ENCODE data around the gene PAQR7.
"Not testable (repeated sequence)": the region's sequence is repeated elsewhere in the genome, so short reads cannot be mapped to it uniquely, and the experiment has no call there.

The PAQR7 gene

DNA sequence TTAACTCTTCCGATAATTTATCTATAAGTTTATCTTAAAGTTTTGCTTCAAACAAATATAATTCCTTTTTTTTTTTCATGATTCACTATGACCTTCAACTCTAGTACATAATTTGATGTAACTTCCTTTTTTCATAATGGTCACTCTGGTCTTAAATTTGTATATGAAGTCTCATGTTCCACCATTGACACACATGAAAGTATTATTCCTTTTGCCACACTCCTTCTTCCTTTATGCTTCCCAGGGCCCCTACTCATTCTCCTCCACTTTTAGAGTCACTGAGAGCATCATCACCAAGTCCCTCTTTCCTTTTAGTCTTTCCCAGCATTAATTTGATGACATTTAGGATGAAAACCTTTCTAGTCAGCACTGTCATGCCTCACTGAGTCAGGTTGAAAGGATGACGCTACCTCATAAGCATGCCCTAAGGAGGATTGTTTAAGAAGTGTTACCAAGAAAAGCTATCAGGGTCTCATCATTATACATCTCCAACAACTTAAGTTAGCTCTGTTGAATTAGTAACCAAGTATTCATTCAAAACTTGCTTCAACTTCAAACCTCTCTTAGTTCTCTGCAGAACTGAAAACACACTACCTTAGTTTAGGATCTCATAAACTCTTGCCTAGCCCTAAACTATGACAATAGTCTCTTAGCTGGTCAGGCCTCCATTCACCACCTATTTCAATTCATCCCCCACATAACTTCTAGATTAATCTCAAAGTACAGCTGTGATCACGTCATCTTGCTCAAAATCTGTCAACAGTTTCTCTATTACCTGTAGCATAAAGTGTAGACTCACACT, 30.8 kb downstream of the PAQR7 start:
- Histone ChIP-seq H3K27me3 (ENCODE audit: insufficient read depth, low read length) (no peaks in the 10 kb centered on the region), H3K27ac (ENCODE audit: low read depth, low read length) (no peak overlapping the region), H3K4me1 (ENCODE audit: control insufficient read depth, insufficient read depth, low read length, unreplicated experiment) (peaks cover 15% of the 10 kb centered on the region), H3K4me3 (ENCODE audit: low read depth, low read length) (no peak overlapping the region), H3K79me2 (ENCODE audit: control insufficient read depth, insufficient read depth, low read length, unreplicated experiment) (peaks cover 10% of the 10 kb centered on the region), H2AFZ (ENCODE audit: low read length, unreplicated experiment) (no peak overlapping the region), H3K36me3 (ENCODE audit: insufficient read depth, low read length) (no peaks in the 10 kb centered on the region)

DNA sequence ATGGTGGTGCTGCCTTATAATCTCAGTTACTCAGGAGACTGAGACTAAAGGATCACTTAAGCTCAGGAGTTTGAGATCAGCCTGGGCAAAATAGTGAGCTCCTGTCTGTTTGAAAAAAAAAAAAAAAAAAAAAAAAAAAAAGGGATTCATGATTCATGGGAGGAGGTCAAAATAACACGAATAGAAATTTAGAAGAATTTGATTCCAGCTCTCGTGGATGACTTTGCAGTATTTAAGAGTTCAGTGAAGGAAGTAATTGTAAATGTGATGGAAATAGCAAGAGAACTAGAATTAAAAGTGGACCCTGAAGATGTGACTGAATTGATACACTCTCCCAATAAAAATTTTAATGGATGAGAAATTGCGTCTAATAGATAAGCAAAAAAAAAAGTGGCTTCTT, 32.0 kb downstream of the PAQR7 start:
- H2AFZ ChIP-seq (ENCODE audit: low read length, unreplicated experiment), result no peak overlapping the region
- peaks cover 7% of the 10 kb centered on the region for H3K4me1 ChIP-seq (ENCODE audit: control insufficient read depth, insufficient read depth, low read length, unreplicated experiment)
- no peaks in the 10 kb centered on the region for H3K27me3 ChIP-seq (ENCODE audit: insufficient read depth, low read length)
- H3K36me3 ChIP-seq (ENCODE audit: insufficient read depth, low read length), result no peaks in the 10 kb centered on the region
- H3K27ac ChIP-seq (ENCODE audit: low read depth, low read length), result no peak overlapping the region
- H3K79me2 ChIP-seq (ENCODE audit: control insufficient read depth, insufficient read depth, low read length, unreplicated experiment), result peaks cover 7% of the 10 kb centered on the region
- no peak overlapping the region for H3K4me3 ChIP-seq (ENCODE audit: low read depth, low read length)

DNA sequence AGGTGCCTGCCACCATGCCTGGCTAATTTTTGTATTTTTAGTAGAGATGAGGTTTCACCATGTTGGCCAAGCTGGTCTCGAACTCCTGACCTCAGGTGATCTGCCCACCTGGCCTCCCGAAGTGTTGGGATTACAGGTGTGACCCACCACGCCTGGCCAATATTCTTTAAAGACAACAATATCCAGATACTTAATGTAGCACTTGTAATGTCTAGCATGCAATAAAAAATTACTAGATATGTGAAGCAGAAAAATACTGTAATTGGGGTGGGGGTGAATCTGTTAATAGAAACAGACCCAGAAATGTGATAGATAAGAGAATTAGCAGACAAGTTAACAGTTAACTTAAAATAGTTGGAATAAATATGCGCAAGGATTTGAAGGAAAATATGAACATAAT, 35.7 kb downstream of the PAQR7 start:
- not testable (repeated sequence) for H3K27me3 ChIP-seq (ENCODE audit: insufficient read depth, low read length); H3K4me3 ChIP-seq (ENCODE audit: low read depth, low read length); H3K36me3 ChIP-seq (ENCODE audit: insufficient read depth, low read length); H3K4me1 ChIP-seq (ENCODE audit: control insufficient read depth, insufficient read depth, low read length, unreplicated experiment); H3K79me2 ChIP-seq (ENCODE audit: control insufficient read depth, insufficient read depth, low read length, unreplicated experiment); H3K27ac ChIP-seq (ENCODE audit: low read depth, low read length); H2AFZ ChIP-seq (ENCODE audit: low read length, unreplicated experiment)

DNA sequence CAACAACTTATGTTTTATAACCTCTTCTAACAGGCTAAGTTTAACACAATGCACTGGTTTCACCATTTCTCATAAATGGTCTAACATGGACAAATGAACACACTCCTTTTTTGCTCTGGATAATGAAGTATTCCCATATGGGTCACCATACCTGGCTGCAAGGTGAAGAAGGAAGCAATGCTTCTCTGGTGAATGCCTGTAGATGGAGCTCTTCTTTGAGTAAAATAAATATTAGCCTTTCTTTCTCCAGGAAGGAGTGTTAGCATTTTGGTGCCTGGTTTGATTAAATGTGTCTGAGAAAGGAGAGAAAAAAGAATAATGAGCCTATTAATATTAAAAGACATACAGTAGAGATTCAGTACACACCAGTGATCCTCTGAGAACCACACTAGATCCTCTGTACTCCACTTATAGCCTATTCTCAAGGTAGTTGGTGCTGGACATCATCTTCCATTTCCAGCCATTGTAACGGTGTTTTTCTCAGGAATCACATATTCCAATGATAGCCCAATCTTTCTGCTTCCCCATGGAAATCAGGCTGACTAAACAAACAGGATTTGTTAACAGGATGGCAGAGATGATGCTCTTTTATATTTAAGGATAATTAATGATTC, 38.1 kb downstream of the PAQR7 start:
- Histone ChIP-seq H3K4me3 (ENCODE audit: low read depth, low read length) (no peak overlapping the region), H3K79me2 (ENCODE audit: control insufficient read depth, insufficient read depth, low read length, unreplicated experiment) (peaks cover 2% of the 10 kb centered on the region), H2AFZ (ENCODE audit: low read length, unreplicated experiment) (no peak overlapping the region), H3K4me1 (ENCODE audit: control insufficient read depth, insufficient read depth, low read length, unreplicated experiment) (no peaks in the 10 kb centered on the region), H3K27ac (ENCODE audit: low read depth, low read length) (no peak overlapping the region), H3K36me3 (ENCODE audit: insufficient read depth, low read length) (peaks cover 11% of the 10 kb centered on the region), H3K27me3 (ENCODE audit: insufficient read depth, low read length) (no peaks in the 10 kb centered on the region)

DNA sequence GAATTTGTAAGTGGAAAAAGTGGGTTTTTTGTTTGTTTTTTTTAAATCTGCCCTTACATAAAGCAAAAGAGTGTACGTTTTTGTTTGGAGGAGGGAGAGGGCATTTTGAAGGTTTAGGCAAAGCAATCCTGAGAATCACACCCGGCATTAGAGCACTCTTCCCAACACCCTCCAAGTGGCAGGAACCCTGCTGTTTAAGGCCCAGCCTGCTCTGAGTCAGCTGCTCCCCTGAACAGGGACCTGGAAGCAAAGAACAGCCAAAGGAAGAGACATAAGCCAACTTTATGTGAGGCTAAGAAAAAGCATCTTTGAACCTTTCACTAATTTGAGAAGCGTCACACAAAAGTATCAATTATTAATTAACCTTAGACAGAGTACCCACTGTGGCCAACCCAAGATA, 38.8 kb downstream of the PAQR7 start:
- no peak overlapping the region for H3K4me3 ChIP-seq (ENCODE audit: low read depth, low read length)

DNA sequence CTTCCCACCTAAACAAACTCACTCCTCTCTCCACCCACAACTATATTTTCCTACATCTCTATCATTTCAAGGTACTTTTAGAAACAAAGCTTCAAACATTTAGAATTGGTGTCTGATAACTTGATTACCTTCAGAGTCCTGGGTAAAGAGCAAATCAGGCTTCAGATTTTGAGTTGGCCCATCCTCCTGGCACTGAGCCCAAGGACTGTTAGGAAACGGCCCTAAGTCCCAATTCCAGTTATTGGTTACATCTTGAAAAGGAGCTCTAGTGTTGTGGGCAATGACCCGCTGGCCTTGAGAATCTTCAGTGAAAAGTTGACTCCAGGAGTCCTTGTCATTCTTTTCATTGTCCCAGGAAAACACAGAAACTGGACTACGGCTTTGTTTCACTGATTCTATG, 40.6 kb downstream of the PAQR7 start:
- Histone ChIP-seq H2AFZ (ENCODE audit: low read length, unreplicated experiment) (no peak overlapping the region), H3K27ac (ENCODE audit: low read depth, low read length) (no peak overlapping the region), H3K4me1 (ENCODE audit: control insufficient read depth, insufficient read depth, low read length, unreplicated experiment) (no peaks in the 10 kb centered on the region), H3K4me3 (ENCODE audit: low read depth, low read length) (no peak overlapping the region), H3K27me3 (ENCODE audit: insufficient read depth, low read length) (no peaks in the 10 kb centered on the region), H3K79me2 (ENCODE audit: control insufficient read depth, insufficient read depth, low read length, unreplicated experiment) (no peaks in the 10 kb centered on the region), H3K36me3 (ENCODE audit: insufficient read depth, low read length) (peaks cover 32% of the 10 kb centered on the region)

More for the DNA sequence above, 38.8 kb downstream of the PAQR7 start:
- Histone ChIP-seq H3K27ac (ENCODE audit: low read depth, low read length) (no peak overlapping the region), H3K36me3 (ENCODE audit: insufficient read depth, low read length) (peaks cover 17% of the 10 kb centered on the region), H3K27me3 (ENCODE audit: insufficient read depth, low read length) (no peaks in the 10 kb centered on the region), H3K4me1 (ENCODE audit: control insufficient read depth, insufficient read depth, low read length, unreplicated experiment) (no peaks in the 10 kb centered on the region), H3K79me2 (ENCODE audit: control insufficient read depth, insufficient read depth, low read length, unreplicated experiment) (no peaks in the 10 kb centered on the region), H2AFZ (ENCODE audit: low read length, unreplicated experiment) (no peak overlapping the region)

DNA sequence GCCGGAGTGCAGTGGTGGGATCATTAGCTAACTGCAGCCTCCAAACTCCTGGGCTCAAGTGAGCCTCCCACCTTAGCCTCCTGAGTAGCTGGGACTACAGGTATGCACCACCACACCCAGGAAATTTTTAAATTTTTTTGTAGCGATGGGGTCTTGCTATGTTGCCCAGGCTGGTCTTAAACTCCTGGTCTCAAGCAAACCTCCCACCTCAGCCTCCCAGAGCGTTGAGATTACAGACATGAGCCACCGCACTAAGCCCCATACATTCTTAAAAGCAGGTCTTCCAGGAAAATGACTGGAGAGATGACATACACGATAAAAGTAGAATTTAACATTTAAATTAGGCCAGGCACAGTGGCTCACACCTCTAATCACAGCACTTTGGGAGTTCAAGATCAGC, 42.4 kb downstream of the PAQR7 start:
- no peaks in the 10 kb centered on the region for H3K4me1 ChIP-seq (ENCODE audit: control insufficient read depth, insufficient read depth, low read length, unreplicated experiment)
- no peak overlapping the region for H3K27ac ChIP-seq (ENCODE audit: low read depth, low read length)
- no peak overlapping the region for H3K4me3 ChIP-seq (ENCODE audit: low read depth, low read length)
- peaks cover 46% of the 10 kb centered on the region for H3K36me3 ChIP-seq (ENCODE audit: insufficient read depth, low read length)
- H2AFZ ChIP-seq (ENCODE audit: low read length, unreplicated experiment), result no peak overlapping the region
- H3K27me3 ChIP-seq (ENCODE audit: insufficient read depth, low read length), result no peaks in the 10 kb centered on the region
- no peaks in the 10 kb centered on the region for H3K79me2 ChIP-seq (ENCODE audit: control insufficient read depth, insufficient read depth, low read length, unreplicated experiment)

DNA sequence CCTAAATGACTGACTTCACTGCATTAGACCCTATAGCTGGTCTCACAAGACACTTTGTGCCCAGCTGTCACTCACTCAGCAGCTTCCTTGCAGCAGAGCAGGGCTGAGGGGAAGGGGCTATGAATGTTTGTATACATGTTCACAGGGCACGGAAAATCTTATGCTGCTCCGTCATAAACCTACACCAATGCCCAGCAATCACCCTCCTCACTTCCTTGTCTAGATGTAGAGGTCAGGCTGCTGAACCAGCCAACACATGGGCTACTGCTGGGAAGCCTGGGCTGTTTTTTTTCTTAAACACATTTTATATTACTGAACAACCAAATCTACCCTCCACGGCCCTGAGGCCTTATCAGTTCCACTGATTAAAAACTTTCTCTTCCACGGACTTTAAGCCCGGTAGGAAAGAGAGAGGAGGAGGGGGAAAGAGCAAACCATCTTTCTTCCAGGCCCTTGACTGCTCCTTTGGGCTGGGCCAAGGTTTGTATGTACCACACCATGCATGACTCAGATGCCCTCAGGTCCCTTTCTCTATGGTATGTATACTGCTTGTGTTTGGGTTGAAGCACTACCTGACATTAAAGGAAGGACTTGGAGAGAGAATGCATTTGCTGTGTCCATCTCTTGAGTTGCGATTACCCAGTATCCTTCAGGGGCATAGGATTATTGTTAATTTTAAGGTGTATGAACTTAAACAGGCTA, 43.0 kb downstream of the PAQR7 start:
- peaks cover 47% of the 10 kb centered on the region for H3K36me3 ChIP-seq (ENCODE audit: insufficient read depth, low read length)
- no peaks in the 10 kb centered on the region for H3K27me3 ChIP-seq (ENCODE audit: insufficient read depth, low read length)
- no peaks in the 10 kb centered on the region for H3K79me2 ChIP-seq (ENCODE audit: control insufficient read depth, insufficient read depth, low read length, unreplicated experiment)

DNA sequence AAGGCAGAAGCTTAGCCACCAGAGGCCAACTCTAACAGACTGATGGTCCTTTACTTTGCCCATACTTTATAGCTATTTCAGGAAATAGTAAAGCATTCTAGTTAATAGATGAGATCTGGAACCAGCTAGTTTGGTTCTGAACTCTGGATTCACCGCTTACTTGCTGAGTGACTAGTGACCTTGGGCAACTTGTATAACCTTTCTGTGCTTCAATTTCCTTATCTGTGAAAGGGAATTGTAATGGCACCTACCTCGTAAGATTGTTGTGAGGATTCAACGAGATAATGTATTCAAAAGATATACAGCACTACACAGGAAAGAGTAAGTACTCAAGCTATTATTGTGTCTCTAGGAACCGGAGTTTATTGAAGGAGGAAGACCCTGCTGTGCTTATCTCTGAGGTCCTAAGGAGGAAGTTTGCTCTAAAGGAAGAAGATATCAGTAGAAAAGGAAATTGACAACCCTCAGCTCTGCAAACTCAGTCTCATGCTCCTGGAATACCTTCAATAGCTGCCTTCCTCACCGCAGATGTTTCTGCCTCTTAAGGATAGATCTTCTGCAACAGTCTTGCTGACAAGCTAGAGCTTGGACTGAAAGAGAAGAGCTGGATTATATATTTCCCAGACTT, 43.8 kb downstream of the PAQR7 start:
- Histone ChIP-seq H2AFZ (ENCODE audit: low read length, unreplicated experiment) (no peak overlapping the region), H3K36me3 (ENCODE audit: insufficient read depth, low read length) (peaks cover 47% of the 10 kb centered on the region), H3K27me3 (ENCODE audit: insufficient read depth, low read length) (no peaks in the 10 kb centered on the region), H3K27ac (ENCODE audit: low read depth, low read length) (no peak overlapping the region), H3K4me1 (ENCODE audit: control insufficient read depth, insufficient read depth, low read length, unreplicated experiment) (no peaks in the 10 kb centered on the region), H3K4me3 (ENCODE audit: low read depth, low read length) (no peak overlapping the region), H3K79me2 (ENCODE audit: control insufficient read depth, insufficient read depth, low read length, unreplicated experiment) (no peaks in the 10 kb centered on the region)

More for the DNA sequence above, 43.0 kb downstream of the PAQR7 start:
- Histone ChIP-seq H3K4me3 (ENCODE audit: low read depth, low read length) (no peak overlapping the region), H3K27ac (ENCODE audit: low read depth, low read length) (no peak overlapping the region), H2AFZ (ENCODE audit: low read length, unreplicated experiment) (no peak overlapping the region), H3K4me1 (ENCODE audit: control insufficient read depth, insufficient read depth, low read length, unreplicated experiment) (no peaks in the 10 kb centered on the region)

DNA sequence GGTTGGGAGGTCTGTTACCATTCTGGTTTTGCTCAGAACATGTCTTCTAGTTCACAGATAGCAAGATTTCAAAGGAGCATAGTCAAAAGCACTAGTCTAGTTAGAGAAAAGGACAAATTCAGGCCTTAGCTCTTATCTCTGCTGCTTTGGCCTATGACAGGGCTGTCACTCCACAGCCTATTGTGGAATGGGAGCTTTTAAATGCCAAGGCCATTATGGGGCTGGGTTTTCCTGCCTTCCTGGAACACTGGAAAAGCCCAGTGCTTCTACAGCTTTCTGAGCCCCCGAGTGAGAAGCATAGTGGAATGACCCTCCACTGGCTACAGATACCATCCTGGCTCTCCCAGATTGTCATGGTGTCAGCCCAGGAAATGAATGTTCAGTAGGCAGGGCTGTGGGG, 46.5 kb downstream of the PAQR7 start:
- Histone ChIP-seq H2AFZ (ENCODE audit: low read length, unreplicated experiment) (no peak overlapping the region), H3K4me3 (ENCODE audit: low read depth, low read length) (no peak overlapping the region), H3K27ac (ENCODE audit: low read depth, low read length) (no peak overlapping the region), H3K4me1 (ENCODE audit: control insufficient read depth, insufficient read depth, low read length, unreplicated experiment) (no peaks in the 10 kb centered on the region), H3K27me3 (ENCODE audit: insufficient read depth, low read length) (no peaks in the 10 kb centered on the region), H3K79me2 (ENCODE audit: control insufficient read depth, insufficient read depth, low read length, unreplicated experiment) (no peaks in the 10 kb centered on the region), H3K36me3 (ENCODE audit: insufficient read depth, low read length) (peaks cover 44% of the 10 kb centered on the region)
